OCI-LY1 (cell line): ENCODE measurements around the gene INIP.

ENCODE experiments used
- CTCF ChIP-seq: fragments of 200-600 bp; sonication (generic), shearing (Covaris generic); IDR thresholded peaks from 2 replicates; pipeline ENCODE4 v1.5.1; 2017; ENCODE audit warnings: mild to moderate bottlenecking, antibody characterized with exemption, low read length, moderate library complexity, mixed read lengths
- EZH2 ChIP-seq: fragments of 200-600 bp; sonication (generic), shearing (Covaris generic); IDR thresholded peaks from 2 replicates; pipeline ENCODE4 v1.8.0; 2017; ENCODE audit warnings: borderline replicate concordance, mixed run types, mild to moderate bottlenecking, antibody characterized with exemption, low read length, moderate library complexity, mixed read lengths

- no peak for TF ChIP-seq CTCF
- no peak for TF ChIP-seq EZH2
These were observed 69.3 kb downstream of the INIP start for GRCh38 chr9:112648624-112649023.
